GM10847 (cell line): ENCODE measurements around the gene TOX3.

Experiments
- POLR2A ChIP-seq: IDR thresholded peaks from 2 replicates; pipeline ENCODE4 v1.6.1; 2011; ENCODE audit not compliant: insufficient read length; ENCODE audit errors: extremely low read depth

The TOX3 gene

DNA sequence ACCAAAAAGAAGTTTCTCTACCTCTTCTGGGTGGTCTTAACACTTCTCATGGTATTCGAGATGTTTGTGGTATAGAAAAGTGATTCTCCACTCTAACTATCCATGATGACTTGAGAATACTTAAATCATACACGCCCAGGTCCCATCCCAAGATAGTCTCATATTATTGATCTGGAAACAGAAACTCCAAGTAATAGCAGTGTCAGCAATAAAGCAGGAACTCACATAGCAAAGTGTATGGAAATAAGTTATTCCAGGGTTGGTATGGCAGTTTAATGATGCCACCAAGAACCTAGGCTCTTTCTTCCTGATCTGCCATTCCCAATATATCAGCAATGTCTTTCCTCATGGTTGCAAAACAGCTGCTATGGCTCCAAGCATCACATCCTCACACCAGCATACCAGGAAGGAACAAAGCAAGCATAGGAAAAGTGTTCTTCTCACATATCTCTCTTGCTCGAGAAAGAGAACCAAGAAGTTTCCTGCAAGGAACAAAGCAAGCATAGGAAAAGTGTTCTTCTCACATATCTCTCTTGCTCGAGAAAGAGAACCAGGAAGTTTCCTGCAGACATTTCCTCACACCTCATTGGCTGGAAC lies 23.6 kb upstream of the TOX3 start:
- no peak for TF ChIP-seq POLR2A

DNA sequence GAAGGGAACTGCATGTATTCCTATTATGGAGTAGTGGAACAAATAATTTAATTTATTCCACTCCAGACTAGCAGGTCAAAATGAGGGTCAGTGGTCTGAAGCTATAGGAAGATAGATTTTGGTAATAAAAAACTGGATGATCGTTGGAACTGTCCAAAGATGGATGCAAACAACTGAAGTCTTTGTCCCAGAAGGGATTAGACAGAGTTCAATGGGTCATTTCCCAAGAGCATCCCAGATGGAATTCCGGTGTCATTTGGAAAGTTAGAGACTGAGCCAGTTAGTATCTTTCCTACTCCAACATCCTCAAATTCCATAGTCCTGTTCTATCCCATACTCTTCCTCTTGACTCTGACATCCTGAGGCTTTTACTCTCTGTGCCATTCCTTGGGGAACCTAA lies 22.8 kb upstream of the TOX3 start:
- TF ChIP-seq POLR2A = no peak

DNA sequence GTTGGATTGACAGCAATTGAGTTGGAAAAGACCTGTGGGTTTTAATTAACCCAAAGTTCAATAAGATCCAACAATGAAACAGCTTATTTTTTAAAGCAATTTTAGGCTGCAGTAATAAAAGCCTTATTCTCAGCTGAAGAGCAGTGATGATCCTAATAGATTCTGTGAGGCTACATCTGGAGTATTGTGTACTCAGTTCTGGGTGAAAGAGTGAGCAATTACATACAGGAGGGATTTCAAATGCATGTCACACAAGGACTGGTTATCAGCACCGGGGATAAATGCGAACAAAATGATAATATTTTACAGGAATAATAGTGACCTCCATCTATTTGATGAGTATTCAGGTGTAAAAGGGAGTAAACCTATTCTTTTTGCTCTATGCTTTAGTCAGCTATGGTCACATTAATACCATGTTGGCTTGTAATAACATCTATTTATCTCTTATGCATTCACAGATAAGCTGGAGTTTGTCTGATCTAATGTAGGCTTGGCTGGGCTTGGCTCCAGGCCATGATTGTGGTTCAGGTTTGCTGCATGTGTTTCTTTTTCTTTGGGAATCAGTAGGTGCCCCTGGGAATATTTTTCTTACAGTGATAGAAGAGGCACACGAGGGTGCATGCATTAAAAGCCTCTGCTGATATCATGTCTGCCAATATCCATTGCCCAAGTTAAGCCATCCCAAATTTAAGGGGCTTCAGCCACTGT lies 22.2 kb upstream of the TOX3 start:
- no peak for TF ChIP-seq POLR2A

DNA sequence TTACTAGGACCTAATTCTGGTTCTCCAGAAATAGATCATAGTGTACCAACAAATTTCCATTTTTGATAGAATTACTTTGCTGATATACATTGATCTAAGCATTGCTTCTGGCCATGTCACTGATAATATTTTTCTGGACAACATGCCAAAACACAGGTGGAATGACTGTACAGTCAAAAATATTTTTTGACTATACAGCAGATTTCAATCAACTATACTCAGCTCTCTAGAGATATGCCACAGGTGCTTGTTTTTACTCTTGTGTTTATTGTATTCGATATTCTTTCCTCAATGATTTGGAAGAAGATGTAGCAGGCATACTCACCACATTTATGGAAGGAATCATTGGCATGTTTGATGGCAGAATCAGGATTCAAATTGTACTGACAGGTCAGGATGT lies 21.6 kb upstream of the TOX3 start:
- TF ChIP-seq POLR2A = no peak

DNA sequence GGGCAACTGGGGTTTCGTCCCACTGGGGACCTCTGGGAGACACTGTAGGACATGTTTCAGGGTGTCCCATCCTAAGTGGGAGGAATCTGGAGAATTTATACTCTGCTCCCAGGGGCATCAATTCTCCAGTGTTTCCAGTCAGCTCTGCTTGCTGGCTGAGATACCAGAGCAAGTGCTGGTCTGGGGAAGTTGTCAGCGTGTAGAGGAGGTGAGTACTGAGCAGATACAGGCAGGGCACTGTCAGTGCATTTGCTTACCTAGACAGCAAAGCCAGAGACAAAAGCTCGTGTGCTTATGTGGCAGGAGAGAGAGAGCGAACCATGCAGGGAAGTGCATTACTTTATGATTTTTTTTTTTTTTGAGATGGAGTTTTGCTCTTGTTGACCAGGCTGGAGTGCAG lies 20.2 kb upstream of the TOX3 start:
- no peak for TF ChIP-seq POLR2A

DNA sequence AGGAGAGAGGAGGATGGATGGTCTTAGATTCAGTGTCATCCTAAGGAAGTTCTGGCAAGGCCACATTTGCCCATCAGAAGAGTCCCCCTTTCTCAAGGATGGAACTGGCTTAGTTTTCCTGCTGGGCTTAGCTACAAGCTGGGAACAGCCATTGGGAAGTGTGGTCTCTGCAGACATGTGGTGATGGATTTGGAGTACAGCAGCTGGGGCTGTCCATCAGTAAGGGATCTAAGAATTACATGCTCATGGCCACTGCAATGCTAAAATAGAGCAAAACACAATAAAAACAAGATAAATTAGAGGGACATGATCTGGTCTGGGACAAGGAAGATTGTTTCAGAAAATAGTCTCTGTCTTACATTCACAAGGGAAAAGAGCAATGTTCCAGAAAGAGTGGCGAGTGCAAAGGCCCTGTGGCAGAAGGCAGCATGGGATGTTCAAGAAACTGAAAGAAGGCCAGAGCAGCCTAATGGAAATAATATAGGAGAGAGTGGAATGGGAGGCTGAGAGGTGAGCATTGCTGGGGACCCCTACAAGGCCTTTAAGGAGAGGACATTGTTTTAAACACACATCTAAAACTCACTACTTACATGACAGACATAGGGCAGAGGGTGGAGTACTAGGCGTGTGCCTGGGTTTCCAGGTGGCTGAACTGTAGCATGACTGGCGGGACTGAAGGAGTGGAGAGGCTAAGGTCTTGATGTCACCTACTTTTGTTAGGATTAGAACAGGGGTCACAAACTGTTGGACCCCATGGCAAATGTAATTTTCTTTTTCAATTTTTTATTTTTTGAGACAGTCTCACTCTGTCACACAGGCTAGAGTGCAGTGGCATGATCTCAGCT lies 17.0 kb upstream of the TOX3 start:
- TF ChIP-seq POLR2A = no peak

DNA sequence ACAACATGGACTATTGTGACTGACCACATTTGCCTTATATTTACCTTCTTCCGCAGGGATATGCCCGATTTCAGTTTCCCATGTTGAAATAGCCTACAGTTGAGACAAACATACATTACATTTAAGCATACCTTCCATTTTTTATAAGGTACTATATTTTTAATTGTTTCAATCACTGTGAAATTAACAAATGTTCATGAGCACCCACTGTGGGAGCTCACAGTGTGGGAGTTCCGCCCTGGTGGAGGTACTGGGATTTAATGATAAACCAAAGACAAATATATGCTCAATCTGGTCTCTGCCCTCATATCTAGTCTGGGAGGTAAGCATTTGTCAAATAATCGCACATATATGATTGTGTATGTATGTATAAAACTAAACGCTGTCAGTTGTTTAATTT lies 15.8 kb upstream of the TOX3 start:
- TF ChIP-seq POLR2A = no peak

DNA sequence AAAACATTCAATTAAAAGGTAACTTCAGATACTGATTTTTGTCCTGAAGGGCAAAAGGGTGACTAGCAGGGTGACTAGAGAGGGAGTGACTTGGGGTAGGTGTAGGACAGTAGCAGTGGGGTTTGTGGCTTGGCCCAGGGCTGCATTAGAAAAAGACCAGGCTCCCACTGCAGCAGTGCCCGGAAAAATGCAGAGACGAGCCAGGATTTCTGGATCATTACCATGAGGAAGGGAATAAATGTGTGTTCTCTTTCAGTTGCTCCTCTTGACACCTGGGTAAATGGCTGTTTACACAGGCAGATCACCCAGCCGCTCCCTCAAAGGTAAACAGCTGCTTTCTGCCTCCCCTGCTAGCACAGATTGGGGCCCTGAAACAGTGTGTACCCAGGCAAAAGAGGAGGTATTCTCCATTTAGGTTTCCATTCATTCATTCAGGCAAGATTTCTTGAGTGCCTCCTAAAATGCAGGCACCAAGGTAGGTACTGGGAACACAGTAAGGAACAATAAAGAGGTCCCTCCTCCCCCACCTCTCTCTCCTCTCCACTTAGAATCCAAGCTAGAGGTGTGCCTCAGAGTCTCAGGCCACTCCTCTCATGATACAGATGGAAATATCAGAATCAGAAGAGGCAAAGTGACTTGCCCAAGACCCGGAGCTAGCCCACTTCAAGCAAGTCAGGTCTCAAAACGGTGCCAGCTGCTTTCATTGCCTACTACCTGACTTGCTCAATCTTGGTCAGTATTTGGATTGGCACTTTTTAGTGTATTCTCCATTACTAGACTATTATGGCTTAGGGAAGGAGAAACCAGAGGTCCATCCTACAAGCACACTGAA lies 15.2 kb upstream of the TOX3 start:
- no peak for TF ChIP-seq POLR2A

DNA sequence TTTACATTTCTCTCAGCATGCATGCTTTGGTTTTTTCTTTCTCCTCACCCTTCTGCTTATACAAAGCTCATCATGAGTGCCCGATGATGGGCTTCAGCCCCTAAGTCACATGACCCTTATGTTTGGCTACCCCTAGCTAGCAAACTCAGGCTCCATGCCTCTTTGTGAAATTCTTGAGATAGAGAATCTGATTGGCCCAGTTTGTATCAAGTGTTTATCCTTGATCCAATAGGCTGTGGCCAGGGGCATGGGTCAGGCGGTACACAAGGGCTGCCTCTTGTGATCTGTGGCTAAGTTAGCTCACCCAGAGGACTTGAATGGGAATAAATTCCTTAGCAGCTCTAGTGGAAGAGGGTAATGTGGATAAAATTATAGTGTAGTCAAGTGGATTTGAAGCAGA lies 11.5 kb upstream of the TOX3 start:
- TF ChIP-seq POLR2A = no peak

DNA sequence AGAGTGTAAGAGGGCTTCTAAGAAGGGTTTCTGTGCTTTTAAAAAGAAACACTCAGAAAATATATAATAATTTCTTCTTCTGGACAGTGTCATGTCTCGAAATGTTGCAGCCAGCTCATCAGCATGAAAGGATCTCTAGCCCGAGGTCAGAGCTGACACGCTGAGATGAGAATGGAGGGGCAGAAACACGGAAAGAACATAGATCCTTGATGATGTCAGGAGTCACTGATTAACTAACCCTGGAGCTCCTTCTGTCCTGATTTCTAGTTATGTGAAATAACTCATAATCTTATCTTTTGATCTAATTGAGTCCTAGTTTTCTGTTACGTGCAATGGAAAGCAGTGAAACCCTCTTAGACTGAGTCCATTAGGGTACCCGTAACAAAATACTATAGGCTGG lies 10.3 kb upstream of the TOX3 start:
- no peak for TF ChIP-seq POLR2A

DNA sequence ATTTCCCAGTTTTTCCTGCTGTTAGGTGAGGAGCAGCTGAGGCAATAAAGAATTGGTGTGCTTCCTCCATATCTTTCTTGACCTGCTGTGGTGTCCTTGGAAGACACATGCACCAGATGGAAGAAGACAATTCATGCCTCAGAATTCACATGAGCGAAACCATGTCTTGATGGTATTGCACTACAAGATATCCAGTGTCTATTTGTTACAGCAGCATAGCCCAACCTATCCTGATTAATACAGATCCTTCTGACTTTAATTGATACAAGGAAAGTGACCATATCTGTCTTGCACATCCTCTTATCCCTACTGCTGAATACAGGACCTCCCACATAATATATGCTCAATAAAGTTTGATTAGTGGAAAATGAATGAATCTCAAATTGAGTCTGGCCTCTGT lies 9.1 kb upstream of the TOX3 start:
- TF ChIP-seq POLR2A = no peak

DNA sequence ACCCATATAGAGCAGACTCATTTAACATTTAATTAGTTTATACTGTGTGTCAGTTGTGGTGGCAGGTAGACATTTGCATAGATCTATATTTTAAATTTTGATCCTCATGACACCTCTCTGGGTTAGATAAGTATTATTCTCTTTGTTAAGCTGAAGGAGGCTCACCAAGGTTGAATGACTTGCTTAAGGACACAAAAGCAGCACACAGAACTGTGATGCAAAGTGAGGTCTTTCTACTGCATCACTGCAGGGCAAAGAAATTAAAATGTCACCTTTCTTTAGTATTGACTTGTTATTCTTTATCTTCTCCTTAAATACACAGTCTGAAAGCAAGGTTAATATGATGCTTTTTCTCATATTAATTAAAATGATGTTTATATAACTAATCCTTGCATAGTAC lies 8.6 kb upstream of the TOX3 start:
- no peak for TF ChIP-seq POLR2A

DNA sequence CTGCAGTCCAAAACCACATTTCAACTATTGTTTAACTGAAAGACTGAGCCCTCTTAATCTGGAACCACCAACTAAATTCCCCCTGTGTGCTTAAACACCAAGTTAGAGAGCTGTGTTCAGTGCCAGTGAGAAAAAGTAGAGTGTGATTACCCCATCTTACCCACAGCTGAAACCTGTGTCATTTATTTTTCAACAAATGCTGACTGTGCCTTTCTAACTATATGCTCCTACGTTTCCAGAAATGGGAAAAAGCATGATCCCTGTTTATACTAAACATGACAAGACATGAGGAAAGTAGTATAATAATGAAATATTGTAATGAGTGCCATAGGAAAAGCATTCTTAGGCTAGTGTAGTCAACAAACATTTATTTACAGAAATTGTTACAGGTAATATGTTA lies 7.4 kb upstream of the TOX3 start:
- TF ChIP-seq POLR2A = no peak

DNA sequence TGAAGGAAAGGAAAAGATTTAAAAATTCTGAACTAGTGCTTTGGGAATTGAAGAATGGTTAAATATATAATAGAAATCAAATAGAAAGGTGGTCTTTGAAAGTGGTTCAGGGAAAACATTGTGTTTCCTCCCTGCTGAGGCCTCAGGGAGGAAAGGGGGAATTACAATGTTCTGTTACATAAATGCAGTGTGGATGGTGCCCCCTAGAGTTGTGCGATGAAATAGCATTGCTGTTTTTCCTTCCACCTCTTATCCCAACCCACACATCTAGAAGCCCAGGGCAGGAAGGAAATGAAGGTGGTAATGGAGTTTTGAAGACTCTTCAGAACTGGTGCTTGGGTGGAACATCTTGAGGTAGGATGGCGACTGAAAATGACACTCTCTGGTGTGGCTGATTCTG lies 6.4 kb upstream of the TOX3 start:
- TF ChIP-seq POLR2A = no peak

DNA sequence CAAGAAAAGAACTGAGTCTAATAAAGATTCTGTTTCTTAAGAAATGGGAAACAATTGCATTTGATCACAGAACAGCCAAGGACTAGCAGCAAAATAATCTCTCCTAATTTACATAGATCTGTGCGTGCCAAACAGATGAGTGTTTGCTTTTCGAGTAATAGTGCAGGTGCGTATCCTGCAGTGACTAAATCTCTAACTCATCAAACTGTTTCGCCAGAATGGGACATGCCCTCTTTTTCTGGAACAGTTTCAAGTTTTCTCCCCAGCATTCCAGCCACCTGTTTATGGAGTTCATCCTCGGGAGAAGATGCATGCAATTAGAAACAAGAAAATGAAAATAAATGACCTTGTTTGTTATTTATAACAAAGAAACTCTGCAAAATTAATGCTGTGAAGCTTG lies 5.7 kb upstream of the TOX3 start:
- no peak for TF ChIP-seq POLR2A

DNA sequence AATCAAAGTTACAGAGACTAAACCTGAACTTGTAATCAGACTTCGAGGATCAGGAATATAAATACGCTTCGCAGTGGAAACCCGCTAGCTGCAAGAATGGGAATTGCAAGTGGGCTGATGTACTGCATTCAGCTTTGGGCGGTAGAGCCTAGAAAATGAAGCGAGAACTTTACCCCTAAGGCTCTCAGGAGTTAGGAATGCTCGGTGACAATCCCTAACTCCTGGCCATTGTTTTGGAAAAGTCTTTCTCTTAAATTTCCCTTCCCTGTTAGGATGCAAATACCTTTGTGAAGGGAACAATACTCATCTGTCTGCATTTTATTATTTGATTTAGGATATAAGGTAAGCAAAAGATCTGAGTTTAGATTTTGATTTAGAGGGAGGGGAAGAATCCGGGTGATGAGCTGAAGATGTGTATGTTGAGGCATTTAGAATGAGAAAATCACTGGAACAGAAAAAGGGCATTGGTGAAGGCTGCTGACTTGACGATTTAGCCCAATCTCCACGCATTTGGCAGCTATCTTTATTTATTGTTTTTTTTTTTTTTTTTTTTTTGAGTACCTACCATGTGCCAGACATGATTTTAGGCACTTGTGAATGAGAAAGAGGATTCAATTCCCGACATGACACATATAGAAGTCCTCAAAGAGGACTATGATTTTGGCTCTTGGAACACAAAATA lies 2.2 kb upstream of the TOX3 start:
- no peak for TF ChIP-seq POLR2A
